HUES48 (cell line): ENCODE measurements around the gene ORC5.
A peak's percentile ranks its signal among the peaks of the same experiment; 100 is the strongest.
"Not testable (repeated sequence)": the region's sequence is repeated elsewhere in the genome, so short reads cannot be mapped to it uniquely, and the experiment has no call there.

ENCODE experiments used
- H3K27ac ChIP-seq: one replicate; pipeline ENCODE4 v1.7.0; 2013; ENCODE audit warnings: low read depth, low read length, inconsistent platforms
- H3K27me3 ChIP-seq: 2 replicates; pipeline ENCODE4 v1.6.1; 2013; ENCODE audit warnings: mild to moderate bottlenecking, low read length; ENCODE audit not compliant: control insufficient read depth, insufficient read depth
- H3K36me3 ChIP-seq: 2 replicates; pipeline ENCODE4 v1.6.1; 2013; ENCODE audit warnings: low read length; ENCODE audit not compliant: control insufficient read depth, insufficient read depth
- H3K4me1 ChIP-seq: 2 replicates; pipeline ENCODE4 v1.6.1; 2013; ENCODE audit warnings: mild to moderate bottlenecking, low read length; ENCODE audit not compliant: control insufficient read depth, insufficient read depth
- H3K4me3 ChIP-seq: 2 replicates; pipeline ENCODE4 v1.5.1; 2013; ENCODE audit warnings: mild to moderate bottlenecking, low read depth, low read length
- H3K9ac ChIP-seq: 2 replicates; pipeline ENCODE4 v1.6.1; 2013; ENCODE audit warnings: mild to moderate bottlenecking, low read depth, low read length, moderate library complexity
- H3K9me3 ChIP-seq: 2 replicates; pipeline ENCODE4 v1.6.1; 2013; ENCODE audit warnings: low read length; ENCODE audit not compliant: control insufficient read depth, insufficient read depth

Gene ORC5

GRCh38 chr7:104207731-104208420, at the start of gene ORC5:
Gene ORC5, minus strand, starts transcription at chr7:104208013. Its CDS starts 109 bp downstream, at chr7:104207904.
- Histone ChIP-seq H3K4me3 (peak within 1 kb of the TSS; percentile 94), H3K4me1 (peaks cover 11% of the 10 kb centered on the region; the same call in 1 of the 2 replicates), H3K9ac (peak within 1 kb of the TSS; percentile 78), H3K9me3 (peaks cover 15% of the 10 kb centered on the region), H3K27ac (peak within 1 kb of the TSS; percentile 69), H3K36me3 (peaks cover 14% of the 10 kb centered on the region), H3K27me3 (no peaks in the 10 kb centered on the region)

DNA sequence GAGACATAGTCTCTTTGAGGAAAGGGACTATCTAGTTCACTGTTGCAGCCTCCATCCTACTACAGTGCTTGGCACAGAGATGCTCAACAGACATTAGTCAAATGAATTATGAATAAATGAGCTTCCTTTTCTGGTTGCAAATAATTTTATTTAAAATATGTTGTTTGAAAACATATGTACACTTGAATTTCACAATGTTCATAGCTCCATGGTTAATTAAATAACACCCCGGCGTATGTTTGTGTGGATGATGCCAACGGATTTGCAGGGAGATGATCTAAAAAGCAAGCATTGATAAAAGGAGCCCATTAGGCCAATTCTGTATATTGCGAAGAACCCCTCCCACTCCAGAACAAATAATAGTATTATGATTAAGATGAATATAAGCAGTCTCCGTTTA, 47.8 kb upstream of the ORC5 start:
- H3K27me3 ChIP-seq, result no peaks in the 10 kb centered on the region
- H3K4me1 ChIP-seq, result no peaks in the 10 kb centered on the region
- H3K4me3 ChIP-seq, result no peak overlapping the region
- no peak overlapping the region for H3K9ac ChIP-seq
- no peaks in the 10 kb centered on the region for H3K9me3 ChIP-seq
- no peak overlapping the region for H3K27ac ChIP-seq
- no peaks in the 10 kb centered on the region for H3K36me3 ChIP-seq

GRCh38 chr7:104255194-104255593, 47.4 kb upstream of the ORC5 start:
- Histone ChIP-seq H3K36me3 (no peaks in the 10 kb centered on the region), H3K9ac (no peak overlapping the region), H3K4me1 (no peaks in the 10 kb centered on the region), H3K27ac (no peak overlapping the region), H3K4me3 (no peak overlapping the region), H3K9me3 (no peaks in the 10 kb centered on the region), H3K27me3 (no peaks in the 10 kb centered on the region)

DNA sequence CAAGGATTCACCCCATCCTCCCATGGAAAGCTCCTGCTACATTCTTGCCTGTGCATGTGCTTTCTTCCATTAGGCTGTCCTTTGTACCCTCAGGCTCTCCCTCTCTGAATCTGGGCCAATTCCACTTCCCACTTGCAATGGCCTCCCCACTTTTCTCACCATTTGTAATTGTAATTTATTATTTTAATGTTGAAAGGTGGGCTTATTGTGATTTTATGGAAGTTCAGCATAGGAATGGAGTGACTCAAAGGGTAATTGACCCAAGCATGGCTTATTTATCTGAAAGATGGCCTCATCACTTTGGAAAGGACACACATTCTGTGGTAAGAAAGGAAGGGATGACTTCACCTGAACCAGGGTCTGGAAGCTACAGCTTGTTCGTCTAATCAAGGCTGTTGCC, 46.9 kb upstream of the ORC5 start:
- no peaks in the 10 kb centered on the region for H3K36me3 ChIP-seq
- H3K4me1 ChIP-seq, result no peaks in the 10 kb centered on the region
- no peaks in the 10 kb centered on the region for H3K27me3 ChIP-seq
- no peak overlapping the region for H3K9ac ChIP-seq
- H3K4me3 ChIP-seq, result no peak overlapping the region
- no peak overlapping the region for H3K27ac ChIP-seq
- no peaks in the 10 kb centered on the region for H3K9me3 ChIP-seq

DNA sequence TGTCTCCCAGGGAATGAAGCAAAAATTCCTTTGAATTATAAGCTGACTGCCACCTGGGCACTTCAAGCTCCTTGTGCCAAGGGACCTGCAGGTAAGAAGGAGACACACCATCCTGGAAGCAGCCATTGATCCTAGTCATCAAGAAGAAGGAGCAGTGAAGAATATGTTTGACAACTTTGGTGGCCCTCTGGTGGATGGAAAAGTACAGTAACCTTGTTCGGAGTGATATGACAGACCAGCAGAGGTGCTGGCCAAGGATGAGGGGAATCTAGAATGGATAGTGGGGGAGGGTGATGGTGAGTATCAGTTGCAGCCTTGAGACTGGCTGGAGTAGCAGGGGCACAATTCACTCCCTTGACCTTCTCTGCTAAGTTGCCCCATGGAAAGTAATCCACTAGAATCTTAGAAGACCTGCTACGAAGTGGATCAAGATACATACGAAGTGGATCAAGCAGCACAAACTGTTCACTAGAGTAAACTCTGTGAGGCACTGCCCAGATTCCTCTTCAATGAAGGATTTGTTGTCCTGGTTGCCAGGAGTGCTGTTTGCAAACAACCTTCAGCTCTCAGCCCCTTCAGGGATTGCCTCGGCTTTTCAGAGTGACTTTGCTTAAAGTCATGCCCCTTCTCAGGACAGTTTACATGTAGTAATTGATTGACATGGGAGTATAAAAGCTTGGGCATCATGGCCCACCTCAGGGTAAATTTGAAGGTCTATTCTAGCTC, 44.8 kb upstream of the ORC5 start:
- Histone ChIP-seq H3K9me3 (no peaks in the 10 kb centered on the region), H3K27me3 (no peaks in the 10 kb centered on the region), H3K9ac (no peak overlapping the region), H3K4me3 (no peak overlapping the region), H3K4me1 (no peaks in the 10 kb centered on the region), H3K27ac (no peak overlapping the region), H3K36me3 (no peaks in the 10 kb centered on the region)

GRCh38 chr7:104242638-104243037, 34.8 kb upstream of the ORC5 start:
- Histone ChIP-seq H3K27ac (no peak overlapping the region), H3K4me1 (no peaks in the 10 kb centered on the region), H3K9ac (no peak overlapping the region), H3K9me3 (no peaks in the 10 kb centered on the region), H3K4me3 (no peak overlapping the region), H3K27me3 (no peaks in the 10 kb centered on the region), H3K36me3 (no peaks in the 10 kb centered on the region)

- no peaks in the 10 kb centered on the region for H3K27me3 ChIP-seq
- H3K4me3 ChIP-seq, result no peak overlapping the region
Observed at GRCh38 chr7:104241538-104242209, 33.9 kb upstream of the ORC5 start.

DNA sequence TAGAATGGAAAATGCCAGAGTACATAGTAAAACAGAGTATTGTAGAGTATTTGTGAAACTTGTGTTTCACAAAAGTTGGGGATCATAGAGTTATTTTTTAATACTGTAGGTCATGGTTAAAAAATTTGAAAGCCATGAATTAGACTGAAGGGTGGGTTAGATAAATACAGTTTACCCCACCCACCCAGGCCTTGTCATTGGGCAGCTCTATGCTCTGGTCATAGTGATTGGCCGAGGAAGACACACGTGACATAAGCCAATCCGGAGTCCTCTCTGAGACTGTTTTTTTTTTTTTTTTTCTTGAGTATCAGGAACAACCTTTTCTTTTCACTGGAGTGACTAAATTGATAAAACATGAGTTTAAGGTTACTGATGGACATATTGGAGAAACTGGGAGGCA, 33.3 kb upstream of the ORC5 start:
- H3K4me3 ChIP-seq, result no peak overlapping the region
- H3K27me3 ChIP-seq, result no peaks in the 10 kb centered on the region
- H3K27ac ChIP-seq, result no peak overlapping the region
- H3K36me3 ChIP-seq, result no peaks in the 10 kb centered on the region
- no peak overlapping the region for H3K9ac ChIP-seq
- no peaks in the 10 kb centered on the region for H3K4me1 ChIP-seq
- H3K9me3 ChIP-seq, result no peaks in the 10 kb centered on the region

More at GRCh38 chr7:104241538-104242209, 33.9 kb upstream of the ORC5 start:
- Histone ChIP-seq H3K36me3 (no peaks in the 10 kb centered on the region), H3K9me3 (no peaks in the 10 kb centered on the region), H3K4me1 (no peaks in the 10 kb centered on the region), H3K27ac (no peak overlapping the region), H3K9ac (no peak overlapping the region)

DNA sequence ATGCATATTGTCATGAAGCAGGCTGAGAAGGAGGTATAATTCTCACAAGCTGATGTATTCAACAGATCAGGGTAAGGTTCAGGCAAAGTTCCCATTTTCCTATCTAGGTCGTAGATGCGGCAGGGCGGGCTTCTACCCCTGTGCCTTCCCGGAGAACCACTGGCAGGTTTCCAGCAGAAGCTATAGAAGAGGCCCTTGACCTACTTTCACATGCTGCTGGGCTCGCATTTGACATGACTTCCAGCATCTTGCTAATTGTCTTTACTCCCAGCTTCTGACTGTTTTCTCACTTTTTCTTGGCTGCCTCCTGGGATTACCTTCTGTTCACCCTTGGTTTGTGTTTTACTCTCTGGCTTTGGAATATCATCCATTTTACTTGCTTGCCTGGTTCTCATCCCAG, 32.6 kb upstream of the ORC5 start:
- Histone ChIP-seq H3K4me3 (no peak overlapping the region), H3K36me3 (no peaks in the 10 kb centered on the region), H3K4me1 (no peaks in the 10 kb centered on the region), H3K27me3 (no peaks in the 10 kb centered on the region), H3K27ac (no peak overlapping the region), H3K9ac (no peak overlapping the region), H3K9me3 (no peaks in the 10 kb centered on the region)

DNA sequence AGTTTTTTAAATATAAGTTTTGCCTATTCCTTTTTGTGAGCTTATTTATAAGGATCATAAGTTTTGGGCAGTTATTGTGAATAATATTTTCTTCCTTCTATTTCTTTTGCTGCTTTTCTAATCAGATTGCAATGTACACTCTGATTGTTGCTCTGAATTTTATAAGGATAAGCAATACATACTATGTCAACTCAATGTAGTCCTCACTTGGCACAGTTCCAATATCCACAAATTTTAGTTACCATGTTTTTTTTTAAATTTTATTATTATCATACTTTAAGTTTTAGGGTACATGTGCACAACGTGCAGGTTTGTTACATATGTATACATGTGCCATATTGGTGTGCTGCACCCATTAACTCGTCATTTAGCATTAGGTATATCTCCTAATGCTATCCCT, 27.2 kb upstream of the ORC5 start:
- H3K36me3 ChIP-seq, H3K27ac ChIP-seq, H3K4me3 ChIP-seq, H3K9ac ChIP-seq, H3K27me3 ChIP-seq, H3K9me3 ChIP-seq, H3K4me1 ChIP-seq: not testable (repeated sequence)
